TTC549 (cell line): Measurements from ENCODE around the gene ARF1.

Experiments used
- FAIRE-seq: peaks from 2 replicates; lab custom pipeline; 2012; peaks lifted over from hg19 to GRCh38; lab: Jason Lieb, UNC

Gene ARF1

GRCh38 chr1:228050571-228051231, 31.8 kb upstream of the ARF1 start:
- no peak for FAIRE-seq

- no peak for FAIRE-seq
Observed at GRCh38 chr1:228058172-228058948, 24.1 kb upstream of the ARF1 start.

GRCh38 chr1:228058949-228059633, 23.4 kb upstream of the ARF1 start:
- no peak for FAIRE-seq

- no peak for FAIRE-seq
Observed at GRCh38 chr1:228059634-228060457, 22.7 kb upstream of the ARF1 start.

- no peak for FAIRE-seq
Observed at GRCh38 chr1:228060458-228061190, 21.9 kb upstream of the ARF1 start.

GRCh38 chr1:228061411-228062084, 21.0 kb upstream of the ARF1 start:
- no peak for FAIRE-seq

- no peak for FAIRE-seq
Observed at GRCh38 chr1:228062085-228062791, 20.3 kb upstream of the ARF1 start.

GRCh38 chr1:228062812-228063211, 19.7 kb upstream of the ARF1 start:
- FAIRE-seq = no peak

- no peak for FAIRE-seq
Observed at GRCh38 chr1:228063251-228064191, 19.0 kb upstream of the ARF1 start.

GRCh38 chr1:228064296-228064695, 18.2 kb upstream of the ARF1 start:
- FAIRE-seq = no peak

GRCh38 chr1:228064741-228065542, 17.6 kb upstream of the ARF1 start:
- FAIRE-seq = no peak

- no peak for FAIRE-seq
Observed at GRCh38 chr1:228065543-228066347, 16.8 kb upstream of the ARF1 start.

GRCh38 chr1:228066416-228066815, 16.1 kb upstream of the ARF1 start:
- FAIRE-seq = no peak

- FAIRE-seq = no peak
Observed at GRCh38 chr1:228066891-228067654, 15.4 kb upstream of the ARF1 start.

- no peak for FAIRE-seq
Observed at GRCh38 chr1:228068359-228068758, 14.1 kb upstream of the ARF1 start.

- FAIRE-seq = no peak
Observed at GRCh38 chr1:228070173-228070572, 12.3 kb upstream of the ARF1 start.

- FAIRE-seq = no peak
Observed at GRCh38 chr1:228070851-228071250, 11.7 kb upstream of the ARF1 start.
